ENCODE measurements around the gene TCEANC2.
"Not testable (repeated sequence)": the region's sequence is repeated elsewhere in the genome, so short reads cannot be mapped to it uniquely, and the experiment has no call there.

Gene TCEANC2

GRCh38 chr1:54086754-54087153, 33.3 kb downstream of the TCEANC2 start:
- no peak for DNase-seq (ENCODE audit: low read depth in 2 of 2)

DNA sequence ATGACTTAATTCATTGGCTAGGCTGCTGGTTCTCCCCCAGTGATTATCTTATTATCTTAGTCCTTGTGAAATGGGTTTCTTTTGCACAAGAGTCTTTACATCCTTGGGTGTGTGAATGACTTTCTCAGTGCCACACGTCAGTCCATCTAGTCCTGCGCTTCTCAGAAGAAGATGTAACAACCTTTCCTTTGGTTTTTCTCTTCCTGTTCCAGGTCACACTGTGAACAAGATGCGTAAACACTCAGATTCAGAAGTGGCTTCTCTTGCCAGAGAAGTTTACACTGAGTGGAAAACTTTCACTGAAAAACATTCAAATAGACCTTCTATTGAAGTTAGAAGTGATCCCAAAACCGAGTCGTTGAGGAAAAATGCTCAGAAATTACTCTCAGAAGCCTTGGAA, 35.0 kb downstream of the TCEANC2 start:
- DNase-seq (ENCODE audit: low read depth in 2 of 2) = no peak

GRCh38 chr1:54091666-54092065, 38.3 kb downstream of the TCEANC2 start:
- DNase-seq (ENCODE audit: low read depth in 2 of 2) = no peak

DNA sequence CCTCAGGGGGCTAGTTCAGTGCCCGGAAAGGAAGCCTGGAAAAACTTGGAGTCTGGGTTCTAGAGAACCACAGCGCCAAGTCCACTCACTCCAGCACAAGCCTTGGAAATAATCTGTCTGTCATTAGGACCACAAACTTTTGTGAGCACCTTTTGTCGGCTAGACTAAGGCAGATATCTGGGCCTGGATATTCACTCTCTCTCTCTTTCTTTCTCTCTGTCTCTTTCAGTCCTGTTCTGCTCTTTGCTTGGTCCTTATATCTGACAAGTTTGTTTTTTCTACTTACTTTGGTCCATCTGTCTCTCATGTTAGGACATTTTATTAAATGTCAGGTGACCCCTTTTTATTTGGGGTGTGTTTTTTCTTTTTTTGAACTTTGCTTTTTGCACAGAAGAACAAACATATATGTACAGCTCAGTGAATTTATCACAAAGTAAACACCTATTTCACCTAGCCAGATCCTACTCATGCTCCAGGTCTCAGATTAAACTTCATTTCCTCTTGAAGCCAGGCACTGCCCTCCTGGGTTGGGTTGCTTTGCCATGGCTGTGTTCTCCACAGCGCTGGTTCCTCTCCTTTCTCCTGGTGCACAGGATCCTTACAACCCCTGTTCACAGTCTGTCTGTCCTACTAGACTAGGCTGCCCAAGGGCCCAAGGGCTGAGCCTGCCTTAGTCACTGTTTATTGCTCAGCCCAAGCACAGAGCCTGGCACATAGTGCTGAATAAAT, 40.8 kb downstream of the TCEANC2 start:
- no peak for DNase-seq (ENCODE audit: low read depth in 2 of 2)

DNA sequence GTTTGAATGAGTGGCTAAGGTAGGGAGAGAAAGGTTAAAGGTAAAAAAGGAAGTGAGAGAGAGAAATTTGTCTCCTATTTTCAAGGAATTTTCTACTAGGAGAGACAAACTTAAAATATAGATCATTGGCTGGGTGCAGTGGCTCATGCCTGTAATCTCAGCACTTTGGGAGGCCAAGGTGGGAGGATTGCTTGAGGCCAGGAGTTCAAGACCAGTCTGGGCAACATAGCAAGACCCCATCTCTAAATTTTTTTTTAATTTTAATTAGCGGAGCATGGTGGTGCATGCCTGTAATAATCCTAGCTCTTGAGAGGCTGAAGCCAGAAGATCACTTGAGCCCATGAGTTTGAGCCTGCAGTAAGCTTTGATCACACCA, 41.3 kb downstream of the TCEANC2 start:
- not testable (repeated sequence) for DNase-seq (ENCODE audit: low read depth in 2 of 2)

- DNase-seq (ENCODE audit: low read depth in 2 of 2) = no peak
These were observed 42.3 kb downstream of the TCEANC2 start for GRCh38 chr1:54095546-54096226.

DNA sequence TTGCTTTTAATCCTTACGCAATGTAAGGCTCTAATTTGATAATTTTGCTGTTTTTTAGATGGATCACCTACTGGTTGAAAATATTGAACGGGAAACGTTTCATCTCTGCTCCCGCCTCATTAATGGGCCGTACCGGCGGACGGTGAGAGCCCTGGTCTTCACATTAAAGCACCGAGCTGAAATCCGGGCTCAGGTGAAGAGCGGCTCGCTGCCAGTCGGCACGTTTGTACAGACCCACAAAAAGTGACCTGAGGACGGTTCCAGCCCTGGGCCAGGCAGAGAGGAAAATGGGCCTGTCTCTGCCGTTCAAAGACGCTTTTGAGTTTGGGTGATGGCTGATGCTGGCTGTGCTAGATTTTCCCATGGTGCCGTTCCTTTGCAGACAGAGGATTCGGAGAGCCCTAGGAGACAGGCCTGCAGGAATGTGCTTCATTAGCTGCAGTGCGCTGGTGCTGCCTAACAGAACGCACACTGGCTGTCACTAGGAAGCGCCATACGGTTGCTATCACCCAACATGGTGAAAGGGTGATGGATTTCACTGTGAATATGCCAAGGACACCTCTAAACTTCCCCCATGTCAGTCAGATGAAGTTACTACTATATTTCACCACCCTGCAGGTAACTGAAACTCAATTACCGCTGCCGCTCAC, 42.9 kb downstream of the TCEANC2 start:
- DNase-seq (ENCODE audit: low read depth in 2 of 2) = no peak

DNA sequence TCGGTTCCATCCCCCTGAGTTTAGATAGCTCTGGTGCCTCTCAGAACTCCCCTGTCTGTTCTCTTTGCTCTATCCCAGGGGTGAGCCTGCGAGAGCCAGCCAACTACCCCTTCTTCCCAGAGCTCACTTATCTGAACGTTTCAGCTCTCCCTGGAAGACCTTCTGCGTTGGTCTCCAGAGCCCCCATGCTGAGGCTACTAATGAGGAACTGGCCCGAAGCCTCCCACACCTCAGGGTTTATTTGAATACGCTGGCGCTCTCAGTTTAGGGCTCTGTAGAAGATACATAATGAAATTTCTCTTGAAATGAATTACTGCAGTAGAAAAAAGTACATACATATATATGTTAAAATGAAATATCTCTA, 43.5 kb downstream of the TCEANC2 start:
- DNase-seq (ENCODE audit: low read depth in 2 of 2) = no peak

DNA sequence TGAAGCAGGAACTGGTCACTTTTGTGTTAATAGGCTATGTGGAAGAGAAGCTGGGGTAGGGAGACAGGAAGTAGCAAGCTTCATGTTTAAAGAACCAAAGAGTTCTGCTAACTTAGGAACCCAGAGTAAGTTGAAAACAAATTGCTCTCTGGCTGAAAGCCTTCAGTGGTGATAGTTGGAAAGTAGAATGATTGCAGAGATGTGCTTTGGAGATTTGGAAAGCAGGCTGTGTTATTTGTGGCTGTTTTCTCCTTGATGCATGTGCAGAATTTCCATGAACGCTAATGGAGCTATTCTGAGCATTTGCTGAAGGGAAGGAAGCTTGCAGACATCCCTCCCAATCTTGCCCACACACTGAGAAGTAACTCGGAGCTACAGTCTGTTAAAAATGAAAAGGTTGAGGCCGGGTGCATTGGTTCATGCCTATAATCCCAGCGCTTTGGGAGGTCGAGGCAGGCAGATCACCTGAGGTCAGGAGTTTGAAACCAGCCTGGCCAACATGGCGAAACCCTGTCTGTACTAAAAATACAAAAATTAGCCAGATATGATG, 45.7 kb downstream of the TCEANC2 start:
- no peak for DNase-seq (ENCODE audit: low read depth in 2 of 2)

GRCh38 chr1:54100500-54100899, 47.1 kb downstream of the TCEANC2 start:
- DNase-seq (ENCODE audit: low read depth in 2 of 2) = no peak

- DNase-seq (ENCODE audit: low read depth in 2 of 2) = no peak
These were observed 50.0 kb downstream of the TCEANC2 start for GRCh38 chr1:54103414-54103813.

- DNase-seq (ENCODE audit: low read depth in 2 of 2) = not testable (repeated sequence)
These were observed 51.2 kb downstream of the TCEANC2 start for GRCh38 chr1:54104613-54105012.

DNA sequence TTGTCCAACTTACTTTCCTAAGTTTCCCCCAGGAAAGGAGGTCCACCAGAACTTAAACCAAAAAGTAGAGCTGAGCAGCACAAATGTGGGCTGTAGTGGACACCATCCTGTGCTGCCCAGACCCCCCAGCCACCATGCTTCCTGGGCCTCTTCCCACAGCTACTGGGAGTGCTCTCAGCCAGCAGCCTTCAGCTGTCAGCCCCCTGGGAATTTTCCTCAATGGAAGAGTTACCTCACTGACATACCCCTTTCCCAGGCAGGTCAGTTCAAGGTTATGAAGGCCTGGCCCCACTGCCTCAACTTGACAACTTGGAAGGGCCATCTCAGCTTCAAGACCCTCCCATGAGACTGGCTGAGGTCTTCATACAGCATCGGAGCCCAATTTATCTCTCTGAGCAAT, 51.7 kb downstream of the TCEANC2 start:
- no peak for DNase-seq (ENCODE audit: low read depth in 2 of 2)

DNA sequence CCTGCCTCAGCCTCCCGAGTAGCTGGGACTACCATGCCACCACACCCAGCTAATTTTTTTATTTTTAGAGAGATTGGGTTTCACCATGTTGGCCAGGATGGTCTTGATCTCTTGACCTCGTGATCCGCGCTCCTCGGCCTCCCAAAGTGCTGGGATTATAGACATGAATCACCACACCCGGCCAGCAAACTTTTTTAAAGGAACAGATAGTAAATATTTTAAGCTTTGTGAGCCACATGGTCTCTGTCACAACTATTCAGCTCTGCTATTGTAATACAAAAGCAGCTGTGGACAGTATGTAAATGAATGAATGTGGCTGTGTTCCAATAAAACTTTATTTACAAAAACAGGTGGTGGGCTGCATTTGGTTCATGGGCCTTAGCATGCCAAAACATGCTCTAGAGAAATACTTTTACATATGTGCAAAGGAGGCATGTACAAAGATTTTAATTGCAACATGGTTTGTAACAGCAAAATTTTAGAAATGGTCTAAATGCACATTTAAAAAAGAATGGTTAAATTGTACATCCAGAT, 52.4 kb downstream of the TCEANC2 start:
- DNase-seq (ENCODE audit: low read depth in 2 of 2) = no peak

DNA sequence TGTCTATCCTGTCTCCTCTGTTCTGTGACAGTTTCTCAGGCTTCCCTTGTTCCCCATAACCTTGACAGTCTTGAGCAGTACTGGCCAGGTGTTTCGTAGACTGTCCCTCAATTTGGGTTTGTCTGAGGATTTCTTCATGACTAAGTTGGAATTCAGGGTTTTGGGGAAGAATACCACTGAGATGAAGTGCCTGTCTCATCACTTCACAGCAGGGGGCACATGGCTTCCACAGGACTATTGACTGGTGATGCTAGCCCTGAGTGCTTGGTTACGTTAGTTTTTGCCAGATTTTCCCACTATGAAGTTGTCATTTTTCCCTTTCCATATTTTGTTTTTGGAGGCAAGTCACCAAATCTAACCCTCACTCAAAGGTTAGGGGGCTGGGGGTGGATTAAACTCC, 53.7 kb downstream of the TCEANC2 start:
- no peak for DNase-seq (ENCODE audit: low read depth in 2 of 2)

GRCh38 chr1:54108156-54108555, 54.7 kb downstream of the TCEANC2 start:
- no peak for DNase-seq (ENCODE audit: low read depth in 2 of 2)

DNA sequence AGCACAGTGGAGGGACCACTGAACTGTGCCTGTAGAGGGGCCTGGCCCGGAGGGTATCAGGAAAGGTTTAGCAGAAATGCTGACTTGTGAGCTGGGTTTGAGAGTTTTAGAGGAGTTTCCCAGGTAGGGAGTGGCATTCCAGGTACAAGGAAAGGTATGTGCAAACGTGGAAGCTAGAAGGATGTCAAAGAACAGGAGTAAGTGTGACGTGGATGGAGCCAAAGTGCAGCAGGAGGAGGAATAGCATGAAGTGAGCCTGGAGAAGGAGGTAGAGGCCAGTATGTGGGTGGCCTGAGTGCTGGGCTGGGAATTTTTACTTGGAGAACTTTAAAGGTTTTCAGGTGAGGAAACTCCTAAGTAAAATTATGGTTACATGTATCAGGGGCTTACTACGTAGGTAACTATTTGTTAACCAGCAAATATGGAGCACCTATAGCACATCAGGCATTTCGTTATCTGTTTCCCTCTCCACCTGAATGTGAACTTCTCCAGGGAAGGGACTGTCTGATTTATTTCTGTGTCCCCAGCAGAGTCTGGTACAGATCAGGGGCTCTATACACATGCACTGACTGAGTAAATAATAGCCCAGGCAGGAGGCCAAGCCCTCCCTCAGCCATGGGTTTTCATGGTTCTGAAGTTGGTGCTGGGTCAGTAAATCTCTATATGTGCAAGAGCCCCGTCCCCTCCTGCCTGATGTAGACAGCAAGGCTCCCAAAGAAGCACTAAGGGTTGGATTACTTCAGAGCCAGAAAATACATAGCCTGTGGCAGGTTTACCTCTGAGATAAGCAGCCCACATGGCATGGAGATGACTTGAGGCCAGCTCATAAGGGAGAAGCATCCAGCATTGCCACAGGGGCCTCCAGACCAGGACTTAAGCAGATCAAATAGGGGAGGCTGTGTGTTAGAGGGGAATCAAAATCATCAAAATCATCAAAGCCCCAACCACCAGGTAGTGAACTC, 56.0 kb downstream of the TCEANC2 start:
- no peak for DNase-seq (ENCODE audit: low read depth in 2 of 2)

DNA sequence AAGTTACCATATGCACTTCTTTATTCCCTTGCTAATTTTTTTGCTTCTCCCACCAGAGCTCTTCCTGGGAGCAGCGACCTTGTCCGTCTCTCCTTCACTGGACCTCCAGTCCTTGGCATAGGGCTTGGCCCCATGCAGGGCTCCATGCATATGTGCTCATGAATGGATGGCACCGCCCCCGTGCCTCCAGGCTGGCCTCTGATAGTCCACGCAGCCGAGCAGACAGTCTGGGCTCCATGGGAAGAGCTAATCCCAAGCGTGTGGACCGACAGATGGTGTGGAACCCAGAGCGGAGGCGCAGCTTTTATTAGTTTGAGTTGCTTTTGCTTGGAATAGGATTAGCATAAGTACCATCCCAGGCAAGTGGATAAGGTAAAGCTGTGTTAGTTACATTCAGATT, 57.6 kb downstream of the TCEANC2 start:
- DNase-seq (ENCODE audit: low read depth in 2 of 2) = no peak

DNA sequence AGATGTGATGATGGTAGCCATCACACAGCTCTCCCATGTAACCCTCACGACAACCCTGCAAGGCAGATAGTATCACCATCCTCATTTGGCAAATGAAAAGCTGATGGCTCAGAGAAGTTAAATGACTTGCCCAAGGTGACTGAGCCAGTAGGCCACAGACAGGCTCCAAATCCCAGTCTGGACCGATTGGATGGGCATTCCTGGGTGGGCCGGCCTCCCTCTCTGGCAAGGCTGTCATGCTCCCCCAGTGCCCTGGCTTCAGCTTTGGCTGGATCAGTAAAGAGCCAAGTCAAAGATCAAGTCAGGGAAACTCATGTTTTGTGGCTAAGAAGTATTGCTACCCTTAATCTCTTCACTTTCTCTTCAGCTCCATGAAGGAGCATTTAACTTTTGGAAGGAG, 58.2 kb downstream of the TCEANC2 start:
- DNase-seq (ENCODE audit: low read depth in 2 of 2) = no peak

DNA sequence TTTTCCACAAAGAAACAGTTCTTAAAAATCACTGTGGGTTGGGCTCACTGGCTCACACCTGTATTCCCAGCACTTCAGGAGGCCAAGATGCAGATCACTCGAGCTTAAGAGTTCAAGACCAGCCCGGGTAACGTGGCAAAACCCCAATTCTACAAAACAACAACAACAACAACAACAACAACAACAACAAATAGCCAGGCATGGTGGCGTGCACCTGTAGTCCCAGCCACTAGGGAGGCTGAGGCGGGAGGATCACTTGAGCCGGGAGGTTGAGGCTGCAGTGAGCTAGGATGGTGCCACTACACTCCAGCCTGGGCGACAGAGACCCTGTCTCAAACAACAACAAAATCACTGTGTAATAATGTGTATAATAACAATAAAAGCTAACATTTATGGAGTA, 58.6 kb downstream of the TCEANC2 start:
- no peak for DNase-seq (ENCODE audit: low read depth in 2 of 2)

DNA sequence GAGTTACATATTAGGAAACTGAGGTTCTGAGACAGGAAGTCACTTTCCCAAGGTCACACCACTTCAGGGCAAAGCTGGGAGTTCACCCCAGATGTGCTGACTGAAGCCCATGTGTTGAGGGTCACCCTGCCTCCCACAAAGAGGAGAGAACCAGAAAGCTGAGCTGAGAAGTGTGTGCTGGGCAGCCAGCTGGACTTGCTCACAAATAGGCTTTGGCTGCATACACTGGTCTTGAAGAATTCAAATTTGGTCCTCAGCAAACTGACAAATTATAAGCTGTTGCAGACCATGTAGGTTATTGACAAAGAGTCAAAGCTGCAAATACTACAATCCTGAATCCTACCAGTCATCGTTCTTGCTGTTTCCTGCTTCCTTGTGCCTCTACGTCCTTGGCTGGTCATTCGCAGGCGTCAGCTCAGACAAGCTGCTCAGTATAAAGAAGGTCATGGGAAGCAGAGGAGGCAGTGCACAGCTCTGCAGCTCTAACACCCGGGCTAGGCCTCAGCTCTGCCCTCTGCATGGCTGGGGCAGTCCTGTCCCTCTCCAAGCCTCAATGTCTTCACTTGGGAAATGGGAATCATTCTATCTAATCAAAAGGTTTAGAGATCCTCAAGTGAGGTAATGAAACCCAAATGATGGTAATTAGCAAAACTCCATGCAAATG, 59.4 kb downstream of the TCEANC2 start:
- DNase-seq (ENCODE audit: low read depth in 2 of 2) = no peak
